ENCODE results near the gene TXNRD1. TPM values are rescaled to one million over a fixed set of nuclear protein-coding genes. Genes with fewer than 3 reads are reported as not detected.

The TXNRD1 gene
- total and polyA plus RNA-seq, 2 of the 8 experiments (the other 6 are each of a cell fraction or from before 2014, with no cell fraction given): 56.8 to 127 TPM

DNA sequence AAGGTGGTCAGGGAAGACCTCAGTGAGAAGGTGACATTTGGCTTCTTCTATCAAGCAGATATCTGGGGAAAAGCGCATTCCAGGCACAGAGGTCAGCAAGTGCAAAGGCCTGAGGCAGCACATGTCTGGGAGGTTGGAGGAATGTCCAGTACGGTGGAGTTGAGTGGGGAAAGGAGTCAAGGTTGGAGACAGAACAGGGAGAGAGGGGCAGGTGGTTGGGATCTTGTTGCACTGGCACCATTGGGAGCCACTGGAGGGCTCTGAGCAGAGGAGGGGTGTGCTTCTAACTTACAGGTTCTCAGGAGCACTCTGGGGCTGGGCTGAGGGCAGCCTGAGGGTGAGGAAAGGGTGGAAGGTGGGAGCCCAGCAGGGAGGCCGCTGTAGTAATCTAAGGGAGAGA is 140.1 kb downstream of the TXNRD1 start (continued):
- TF ChIP-seq, protein P1, sequence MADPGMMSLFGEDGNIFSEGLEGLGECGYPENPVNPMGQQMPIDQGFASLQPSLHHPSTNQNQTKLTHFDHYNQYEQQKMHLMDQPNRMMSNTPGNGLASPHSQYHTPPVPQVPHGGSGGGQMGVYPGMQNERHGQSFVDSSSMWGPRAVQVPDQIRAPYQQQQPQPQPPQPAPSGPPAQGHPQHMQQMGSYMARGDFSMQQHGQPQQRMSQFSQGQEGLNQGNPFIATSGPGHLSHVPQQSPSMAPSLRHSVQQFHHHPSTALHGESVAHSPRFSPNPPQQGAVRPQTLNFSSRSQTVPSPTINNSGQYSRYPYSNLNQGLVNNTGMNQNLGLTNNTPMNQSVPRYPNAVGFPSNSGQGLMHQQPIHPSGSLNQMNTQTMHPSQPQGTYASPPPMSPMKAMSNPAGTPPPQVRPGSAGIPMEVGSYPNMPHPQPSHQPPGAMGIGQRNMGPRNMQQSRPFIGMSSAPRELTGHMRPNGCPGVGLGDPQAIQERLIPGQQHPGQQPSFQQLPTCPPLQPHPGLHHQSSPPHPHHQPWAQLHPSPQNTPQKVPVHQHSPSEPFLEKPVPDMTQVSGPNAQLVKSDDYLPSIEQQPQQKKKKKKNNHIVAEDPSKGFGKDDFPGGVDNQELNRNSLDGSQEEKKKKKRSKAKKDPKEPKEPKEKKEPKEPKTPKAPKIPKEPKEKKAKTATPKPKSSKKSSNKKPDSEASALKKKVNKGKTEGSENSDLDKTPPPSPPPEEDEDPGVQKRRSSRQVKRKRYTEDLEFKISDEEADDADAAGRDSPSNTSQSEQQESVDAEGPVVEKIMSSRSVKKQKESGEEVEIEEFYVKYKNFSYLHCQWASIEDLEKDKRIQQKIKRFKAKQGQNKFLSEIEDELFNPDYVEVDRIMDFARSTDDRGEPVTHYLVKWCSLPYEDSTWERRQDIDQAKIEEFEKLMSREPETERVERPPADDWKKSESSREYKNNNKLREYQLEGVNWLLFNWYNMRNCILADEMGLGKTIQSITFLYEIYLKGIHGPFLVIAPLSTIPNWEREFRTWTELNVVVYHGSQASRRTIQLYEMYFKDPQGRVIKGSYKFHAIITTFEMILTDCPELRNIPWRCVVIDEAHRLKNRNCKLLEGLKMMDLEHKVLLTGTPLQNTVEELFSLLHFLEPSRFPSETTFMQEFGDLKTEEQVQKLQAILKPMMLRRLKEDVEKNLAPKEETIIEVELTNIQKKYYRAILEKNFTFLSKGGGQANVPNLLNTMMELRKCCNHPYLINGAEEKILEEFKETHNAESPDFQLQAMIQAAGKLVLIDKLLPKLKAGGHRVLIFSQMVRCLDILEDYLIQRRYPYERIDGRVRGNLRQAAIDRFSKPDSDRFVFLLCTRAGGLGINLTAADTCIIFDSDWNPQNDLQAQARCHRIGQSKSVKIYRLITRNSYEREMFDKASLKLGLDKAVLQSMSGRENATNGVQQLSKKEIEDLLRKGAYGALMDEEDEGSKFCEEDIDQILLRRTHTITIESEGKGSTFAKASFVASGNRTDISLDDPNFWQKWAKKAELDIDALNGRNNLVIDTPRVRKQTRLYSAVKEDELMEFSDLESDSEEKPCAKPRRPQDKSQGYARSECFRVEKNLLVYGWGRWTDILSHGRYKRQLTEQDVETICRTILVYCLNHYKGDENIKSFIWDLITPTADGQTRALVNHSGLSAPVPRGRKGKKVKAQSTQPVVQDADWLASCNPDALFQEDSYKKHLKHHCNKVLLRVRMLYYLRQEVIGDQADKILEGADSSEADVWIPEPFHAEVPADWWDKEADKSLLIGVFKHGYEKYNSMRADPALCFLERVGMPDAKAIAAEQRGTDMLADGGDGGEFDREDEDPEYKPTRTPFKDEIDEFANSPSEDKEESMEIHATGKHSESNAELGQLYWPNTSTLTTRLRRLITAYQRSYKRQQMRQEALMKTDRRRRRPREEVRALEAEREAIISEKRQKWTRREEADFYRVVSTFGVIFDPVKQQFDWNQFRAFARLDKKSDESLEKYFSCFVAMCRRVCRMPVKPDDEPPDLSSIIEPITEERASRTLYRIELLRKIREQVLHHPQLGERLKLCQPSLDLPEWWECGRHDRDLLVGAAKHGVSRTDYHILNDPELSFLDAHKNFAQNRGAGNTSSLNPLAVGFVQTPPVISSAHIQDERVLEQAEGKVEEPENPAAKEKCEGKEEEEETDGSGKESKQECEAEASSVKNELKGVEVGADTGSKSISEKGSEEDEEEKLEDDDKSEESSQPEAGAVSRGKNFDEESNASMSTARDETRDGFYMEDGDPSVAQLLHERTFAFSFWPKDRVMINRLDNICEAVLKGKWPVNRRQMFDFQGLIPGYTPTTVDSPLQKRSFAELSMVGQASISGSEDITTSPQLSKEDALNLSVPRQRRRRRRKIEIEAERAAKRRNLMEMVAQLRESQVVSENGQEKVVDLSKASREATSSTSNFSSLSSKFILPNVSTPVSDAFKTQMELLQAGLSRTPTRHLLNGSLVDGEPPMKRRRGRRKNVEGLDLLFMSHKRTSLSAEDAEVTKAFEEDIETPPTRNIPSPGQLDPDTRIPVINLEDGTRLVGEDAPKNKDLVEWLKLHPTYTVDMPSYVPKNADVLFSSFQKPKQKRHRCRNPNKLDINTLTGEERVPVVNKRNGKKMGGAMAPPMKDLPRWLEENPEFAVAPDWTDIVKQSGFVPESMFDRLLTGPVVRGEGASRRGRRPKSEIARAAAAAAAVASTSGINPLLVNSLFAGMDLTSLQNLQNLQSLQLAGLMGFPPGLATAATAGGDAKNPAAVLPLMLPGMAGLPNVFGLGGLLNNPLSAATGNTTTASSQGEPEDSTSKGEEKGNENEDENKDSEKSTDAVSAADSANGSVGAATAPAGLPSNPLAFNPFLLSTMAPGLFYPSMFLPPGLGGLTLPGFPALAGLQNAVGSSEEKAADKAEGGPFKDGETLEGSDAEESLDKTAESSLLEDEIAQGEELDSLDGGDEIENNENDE (IDR thresholded peaks at IDR 0.05; ENCODE audit: insufficient replicate concordance, low read length): no peak
- TF ChIP-seq ZNF274 (IDR thresholded peaks at IDR 0.05; ENCODE audit: borderline replicate concordance, extremely low read depth, low read length) (no peak), CREB1 (IDR thresholded peaks at IDR 0.05) (no peak), POU5F1 (IDR thresholded peaks at IDR 0.05; ENCODE audit: low read depth, low read length) (no peak)
- TF ChIP-seq, protein P2, sequence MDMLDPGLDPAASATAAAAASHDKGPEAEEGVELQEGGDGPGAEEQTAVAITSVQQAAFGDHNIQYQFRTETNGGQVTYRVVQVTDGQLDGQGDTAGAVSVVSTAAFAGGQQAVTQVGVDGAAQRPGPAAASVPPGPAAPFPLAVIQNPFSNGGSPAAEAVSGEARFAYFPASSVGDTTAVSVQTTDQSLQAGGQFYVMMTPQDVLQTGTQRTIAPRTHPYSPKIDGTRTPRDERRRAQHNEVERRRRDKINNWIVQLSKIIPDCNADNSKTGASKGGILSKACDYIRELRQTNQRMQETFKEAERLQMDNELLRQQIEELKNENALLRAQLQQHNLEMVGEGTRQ (IDR thresholded peaks at IDR 0.05; ENCODE audit: low read length): no peak
- TF ChIP-seq, protein P3, sequence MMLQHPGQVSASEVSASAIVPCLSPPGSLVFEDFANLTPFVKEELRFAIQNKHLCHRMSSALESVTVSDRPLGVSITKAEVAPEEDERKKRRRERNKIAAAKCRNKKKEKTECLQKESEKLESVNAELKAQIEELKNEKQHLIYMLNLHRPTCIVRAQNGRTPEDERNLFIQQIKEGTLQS (IDR thresholded peaks at IDR 0.05; ENCODE audit: insufficient read depth, low read depth, low read length): no peak

Measured in H1 (cell line).